SIG-M5 treated with dmso at 0.1 percent for 504 hours (cell line): ENCODE data around the gene PML.
"Not testable (repeated sequence)": the region's sequence is repeated elsewhere in the genome, so short reads cannot be mapped to it uniquely, and the experiment has no call there.

ENCODE experiments used
- DNase-seq: peaks from one replicate; lab custom pipeline; 2025; ENCODE audit not compliant: unreplicated experiment; lab: John Stamatoyannopoulos, UW

The PML gene

DNA sequence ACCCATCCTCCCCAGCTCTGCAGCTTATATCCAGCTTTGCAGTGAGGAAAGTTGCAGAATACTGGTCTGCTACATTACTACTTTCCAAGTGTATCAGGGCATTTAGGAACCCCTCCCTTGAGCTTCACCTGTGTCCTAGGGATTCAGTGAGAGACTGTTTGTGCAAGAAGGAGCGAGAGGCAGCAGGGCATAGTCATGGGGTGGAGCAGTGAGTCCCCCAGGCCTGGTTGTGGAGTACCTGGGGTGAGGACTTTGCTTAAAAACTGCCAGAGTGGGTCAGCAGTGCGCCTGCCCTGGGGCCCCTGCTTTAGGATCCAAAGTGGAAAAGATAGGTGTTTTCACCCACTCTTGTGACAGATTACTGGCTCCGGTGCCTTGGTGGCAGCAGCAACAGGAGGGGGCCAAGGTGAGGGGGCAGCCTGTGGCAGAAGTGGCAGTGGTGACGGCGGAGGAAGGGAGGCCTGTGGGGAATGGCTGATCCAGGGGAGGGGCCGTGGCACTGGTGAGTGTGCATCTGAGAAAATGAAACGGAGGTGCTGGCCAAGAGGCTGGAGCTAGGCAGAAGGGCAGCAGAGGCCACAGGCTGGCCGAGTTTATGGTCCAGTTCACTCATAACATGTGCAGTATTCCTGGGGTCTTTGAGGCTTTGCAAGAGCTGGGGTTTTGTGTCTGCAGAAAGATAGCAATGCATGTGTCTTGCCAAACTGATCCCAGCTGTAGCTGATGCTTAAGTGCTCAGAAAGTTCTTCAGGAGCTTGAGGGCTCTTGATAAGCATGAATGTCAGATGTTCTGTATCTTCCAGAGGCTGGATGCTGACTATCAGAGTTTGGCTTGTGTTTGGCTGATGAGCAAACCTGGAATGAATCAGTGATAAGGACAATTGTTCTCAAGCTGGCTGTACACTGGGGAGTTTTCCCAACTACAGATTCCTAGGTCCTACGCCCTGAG lies 44.5 kb downstream of the PML start:
- DNase-seq = no peak

- DNase-seq = no peak
Observed at GRCh38 chr15:74039656-74040010, 45.1 kb downstream of the PML start.

- no peak for DNase-seq
Observed at GRCh38 chr15:74040109-74040850, 45.8 kb downstream of the PML start.

GRCh38 chr15:74041311-74041756 lies 46.8 kb downstream of the PML start:
- DNase-seq = no peak

DNA sequence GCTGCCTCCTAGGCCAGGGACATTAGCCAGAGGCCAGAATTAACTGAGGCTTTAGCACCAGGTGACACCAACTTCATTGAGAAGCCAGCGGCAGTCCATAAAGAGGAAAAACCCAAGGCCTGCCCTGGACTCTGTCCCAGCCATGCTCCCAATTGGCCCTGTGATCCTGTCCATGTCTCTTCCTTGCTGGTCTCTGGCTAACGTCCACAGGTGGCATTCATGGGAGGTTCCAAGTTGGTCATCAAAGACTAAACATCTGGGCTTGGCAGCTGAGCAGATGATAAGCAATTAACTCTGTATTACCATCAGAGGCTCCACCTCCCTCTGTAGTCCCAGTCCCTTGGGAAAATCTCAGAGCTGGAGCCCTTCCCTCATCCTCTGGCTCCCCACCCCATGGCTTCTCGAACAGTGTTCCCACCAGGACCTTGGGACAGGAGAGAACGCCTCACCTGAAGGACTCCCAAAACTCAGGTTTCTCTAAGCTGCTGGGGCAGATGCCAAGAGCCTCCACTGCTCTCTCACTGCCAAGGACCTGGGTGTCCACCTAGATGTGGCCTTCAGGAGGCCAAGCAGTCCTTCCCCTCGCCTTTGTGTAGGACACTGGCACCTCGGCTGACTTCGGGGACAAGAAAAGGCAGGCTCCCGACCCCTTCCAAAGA lies 47.4 kb downstream of the PML start:
- DNase-seq = no peak

- no peak for DNase-seq
Observed at GRCh38 chr15:74042603-74043424, 48.3 kb downstream of the PML start.

DNA sequence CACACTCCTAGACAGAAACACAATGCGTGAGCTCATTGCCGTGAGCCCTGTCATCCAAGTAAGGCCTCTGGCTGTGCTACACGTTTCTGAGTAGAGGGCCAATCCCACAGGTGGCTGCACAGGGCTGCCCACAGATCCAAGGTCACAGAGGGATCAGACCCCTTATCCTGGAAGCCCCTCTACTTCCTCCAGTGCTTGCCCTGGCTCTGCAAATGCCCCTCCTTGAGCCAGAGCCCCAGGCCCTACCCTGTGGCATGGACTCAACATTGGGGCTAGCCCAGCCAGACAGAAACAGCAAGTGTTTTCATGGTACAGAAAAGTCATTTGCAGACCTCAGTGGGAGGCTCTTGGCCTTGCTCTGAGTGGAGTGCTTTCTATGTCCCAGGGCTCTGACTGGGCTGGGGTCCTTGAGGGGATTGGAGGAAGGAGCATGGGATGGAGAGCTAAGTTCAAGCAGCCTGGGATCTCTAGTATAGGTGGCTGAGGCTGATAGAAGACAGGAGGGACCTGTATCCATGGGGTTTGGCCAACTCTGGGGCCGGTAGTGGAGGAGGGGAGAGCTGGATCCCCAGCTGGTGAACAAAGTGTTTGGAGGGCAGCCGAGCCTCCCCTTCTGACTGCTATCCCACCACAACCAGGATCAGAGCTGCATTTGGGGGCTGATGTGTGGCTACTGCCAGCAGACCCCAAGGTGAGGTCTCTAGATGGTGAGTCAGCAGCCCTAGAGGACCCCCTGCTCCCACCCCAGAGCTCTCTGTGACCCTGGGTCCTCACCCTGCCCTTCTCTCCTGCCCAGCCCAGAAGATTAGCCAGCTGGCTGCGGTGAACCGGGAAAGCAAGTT lies 49.1 kb downstream of the PML start:
- no peak for DNase-seq

GRCh38 chr15:74044267-74045110 lies 50.0 kb downstream of the PML start:
- DNase-seq = no peak

GRCh38 chr15:74045184-74045583 lies 50.7 kb downstream of the PML start:
- DNase-seq = no peak

DNA sequence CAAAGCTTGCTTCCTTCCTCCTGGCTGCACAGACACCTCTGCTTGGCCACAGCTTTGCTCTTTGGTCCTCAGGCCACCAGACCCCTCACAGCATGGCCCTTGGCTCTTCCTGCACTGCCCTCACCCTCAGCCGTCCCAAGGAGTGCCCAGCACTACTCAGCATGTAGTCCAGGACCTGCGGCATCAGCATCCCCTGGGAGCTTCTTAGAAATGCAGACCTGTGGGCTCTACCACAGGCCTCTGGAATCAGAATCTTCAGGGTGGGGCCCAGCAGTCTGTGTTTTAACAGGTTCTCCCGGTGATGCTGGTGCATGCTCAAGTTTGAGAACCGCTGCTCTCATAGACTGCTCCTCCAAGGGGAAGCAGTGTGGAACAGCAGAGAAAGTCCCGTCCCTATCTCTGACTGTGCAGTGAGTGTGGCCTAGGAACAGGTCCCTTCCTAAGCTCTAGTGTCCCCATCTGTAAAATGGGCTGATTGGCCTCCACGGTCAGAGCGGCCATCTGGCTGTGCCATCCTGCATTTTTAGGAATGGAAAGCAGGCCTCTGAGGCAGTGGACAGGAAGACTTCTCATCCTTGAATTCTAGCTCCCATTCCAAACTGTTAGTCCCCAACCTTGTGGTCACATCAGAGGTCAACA lies 51.2 kb downstream of the PML start:
- no peak for DNase-seq

DNA sequence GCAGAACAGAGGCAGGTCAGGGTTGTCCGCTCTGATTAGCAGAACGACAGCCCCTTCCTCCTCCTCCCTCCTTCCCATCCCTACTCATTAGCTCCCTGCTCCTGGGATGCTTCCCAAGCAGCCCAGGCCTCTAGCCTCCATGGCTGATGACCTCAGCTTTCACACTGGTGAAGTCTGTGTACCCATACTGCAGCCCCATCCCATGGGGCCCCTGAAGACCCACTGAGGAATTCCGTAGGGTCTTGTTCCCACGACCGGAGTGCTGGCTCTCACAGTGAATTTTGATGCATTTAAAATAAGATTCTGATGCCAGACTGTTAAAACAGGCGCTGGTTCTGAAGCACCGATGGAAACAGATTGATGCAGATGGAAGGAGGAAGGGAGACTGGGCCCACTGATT lies 51.8 kb downstream of the PML start:
- no peak for DNase-seq

GRCh38 chr15:74050127-74050526 lies 55.6 kb downstream of the PML start:
- DNase-seq = no peak

DNA sequence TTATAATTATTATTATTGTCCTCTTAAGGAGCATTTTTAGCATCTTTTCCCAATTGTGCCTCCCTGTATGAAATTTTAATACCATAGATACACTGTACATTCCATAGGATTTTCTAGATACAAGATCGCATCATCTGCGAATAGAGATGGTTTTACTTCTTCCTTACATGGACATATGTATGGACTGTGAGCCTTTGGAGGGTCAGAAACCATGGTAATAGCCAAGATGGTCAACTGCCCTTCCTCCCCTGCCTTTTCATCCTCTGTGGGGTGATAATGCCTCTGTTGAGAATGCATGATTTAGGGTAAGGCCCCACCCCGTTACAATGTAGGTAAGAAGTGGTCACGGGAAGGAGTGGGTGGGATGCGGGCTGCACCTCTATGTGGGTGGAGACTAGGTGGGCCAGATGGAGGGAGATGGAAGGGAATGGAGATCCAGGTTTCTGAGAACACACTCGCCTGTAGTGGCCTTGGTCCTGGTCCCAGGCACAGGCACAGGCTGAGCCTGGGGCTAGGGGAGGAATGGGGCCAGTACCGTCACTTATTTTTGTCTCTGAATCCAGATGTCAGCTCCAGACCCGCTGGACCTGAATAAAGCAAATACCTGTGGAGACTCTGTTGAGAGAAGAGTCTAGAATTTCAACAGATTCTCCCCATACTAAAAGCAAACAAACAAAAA lies 56.2 kb downstream of the PML start:
- no peak for DNase-seq

GRCh38 chr15:74052271-74053260 lies 58.0 kb downstream of the PML start:
- not testable (repeated sequence) for DNase-seq

DNA sequence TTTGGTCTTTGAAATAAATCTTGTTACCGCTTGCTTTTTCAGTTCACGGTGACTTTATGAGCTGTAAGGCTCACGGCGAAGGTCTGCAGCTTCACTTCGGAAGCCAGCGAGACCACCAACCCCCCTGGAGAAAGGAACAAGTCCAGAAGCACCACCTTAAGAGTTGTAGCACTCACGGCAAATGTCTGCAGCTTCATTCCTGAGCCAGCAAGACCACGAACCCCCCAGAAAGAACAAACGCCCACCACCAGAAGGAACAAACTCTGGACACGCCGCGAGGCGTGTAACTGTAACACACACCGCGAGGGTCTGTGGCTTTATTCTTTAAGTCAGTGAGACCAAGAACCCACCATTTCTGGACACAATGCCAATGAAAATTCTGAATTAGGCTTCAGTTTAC lies 59.0 kb downstream of the PML start:
- no peak for DNase-seq

GRCh38 chr15:74053941-74054529 lies 59.5 kb downstream of the PML start:
- DNase-seq = peak; percentile 54
